Activated CD8-positive, alpha-beta memory T cell treated with anti-CD3 and anti-CD28 coated beads for 4 hours (primary cell): ENCODE measurements around the gene DNAJC22.
"Not testable (repeated sequence)": the region's sequence is repeated elsewhere in the genome, so short reads cannot be mapped to it uniquely, and the experiment has no call there.

ENCODE experiments used
- DNase-seq, 2 donors: peaks; one replicate each; pipeline ENCODE4 v3.0.0-alpha.2; 2020; ENCODE audit warnings: low read depth in 2 of 2

The DNAJC22 gene

GRCh38 chr12:49331380-49332222 lies 15.1 kb upstream of the DNAJC22 start:
- DNase-seq: no peak

- DNase-seq: no peak
Observed at GRCh38 chr12:49332441-49332861, 14.2 kb upstream of the DNAJC22 start.

GRCh38 chr12:49332891-49333371 lies 13.8 kb upstream of the DNAJC22 start:
- no peak for DNase-seq

- DNase-seq: not testable (repeated sequence)
Observed at GRCh38 chr12:49333778-49334177, 12.9 kb upstream of the DNAJC22 start.

GRCh38 chr12:49334226-49334625 lies 12.5 kb upstream of the DNAJC22 start:
- DNase-seq: no peak

DNA sequence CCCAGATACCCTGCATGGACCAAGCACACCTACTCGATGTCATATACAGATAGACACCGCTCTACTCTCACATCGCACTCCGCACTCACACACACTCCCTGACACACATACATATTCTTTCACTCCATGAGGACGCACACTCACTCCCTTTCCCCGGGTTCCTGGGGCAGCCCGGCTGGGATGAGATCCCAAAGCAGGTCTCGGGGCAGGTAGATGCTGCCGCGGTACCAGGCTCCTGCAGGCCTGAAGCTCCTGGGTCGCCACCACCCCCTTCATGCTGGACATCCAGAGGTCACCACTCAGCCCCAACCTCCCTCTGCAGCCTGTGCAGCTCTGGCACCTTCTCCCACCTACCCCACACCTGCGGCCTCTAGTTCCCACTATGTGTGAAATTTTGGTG lies 12.0 kb upstream of the DNAJC22 start:
- no peak for DNase-seq

- no peak for DNase-seq
Observed at GRCh38 chr12:49335118-49335954, 11.4 kb upstream of the DNAJC22 start.

- DNase-seq: no peak
Observed at GRCh38 chr12:49335955-49336644, 10.6 kb upstream of the DNAJC22 start.

- DNase-seq: peak; percentile 72 to 76
Observed at GRCh38 chr12:49336645-49337584, 9.8 kb upstream of the DNAJC22 start, which contains the start of gene C1QL4. Gene C1QL4, minus strand, starts transcription at chr12:49337188. Its CDS starts 711 bp downstream, at chr12:49336477.

DNA sequence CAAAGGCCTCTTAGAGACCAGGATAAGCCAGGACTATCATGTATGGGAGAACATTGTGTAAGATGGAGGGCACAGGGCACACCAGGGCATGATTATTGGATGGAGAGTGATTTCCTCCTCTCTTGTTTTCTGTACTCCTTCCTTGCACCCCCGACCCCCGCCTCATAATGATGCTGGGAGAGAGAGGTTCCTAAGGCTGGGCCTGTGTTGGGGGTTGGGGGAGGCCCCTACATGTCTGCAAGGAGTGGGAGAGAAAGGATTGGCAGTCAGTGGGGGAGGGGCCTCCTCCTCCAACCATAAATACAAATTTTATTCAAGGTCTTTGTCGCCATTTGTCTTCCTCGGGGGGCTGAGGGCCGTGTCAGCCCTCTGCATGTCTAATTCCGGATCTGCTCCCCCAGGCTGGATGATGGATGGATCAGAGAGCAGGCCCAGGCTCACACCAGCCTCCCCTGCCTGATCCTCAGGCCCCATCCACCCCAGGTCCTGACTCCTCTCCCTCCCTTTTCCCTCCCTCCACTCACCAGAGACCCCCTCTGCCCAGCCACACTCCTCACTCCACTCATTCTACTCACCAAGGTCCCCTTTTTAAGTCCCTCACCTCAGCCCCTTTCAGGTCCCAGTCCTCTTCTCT lies 7.7 kb upstream of the DNAJC22 start:
- DNase-seq: no peak

DNA sequence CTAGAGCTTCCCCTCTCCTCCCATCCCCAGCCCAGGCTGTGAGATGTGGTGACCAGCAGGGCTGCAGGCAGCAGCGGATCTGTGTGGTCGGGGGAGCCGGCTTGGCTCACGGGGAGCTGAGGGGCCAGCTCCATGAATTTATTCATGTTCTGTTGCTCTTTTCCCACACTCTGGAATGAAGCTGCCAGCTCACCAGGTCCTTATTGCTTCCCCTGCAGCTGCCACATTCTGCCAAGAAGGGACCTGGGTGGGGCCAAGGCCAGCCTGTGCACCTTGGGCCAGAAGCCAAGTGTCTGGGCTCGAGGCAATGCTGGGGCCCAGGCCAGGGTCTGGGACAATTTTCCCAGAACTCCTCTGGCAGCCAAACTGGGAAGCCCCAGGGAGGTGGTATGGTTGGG lies 7.2 kb upstream of the DNAJC22 start:
- DNase-seq: no peak

DNA sequence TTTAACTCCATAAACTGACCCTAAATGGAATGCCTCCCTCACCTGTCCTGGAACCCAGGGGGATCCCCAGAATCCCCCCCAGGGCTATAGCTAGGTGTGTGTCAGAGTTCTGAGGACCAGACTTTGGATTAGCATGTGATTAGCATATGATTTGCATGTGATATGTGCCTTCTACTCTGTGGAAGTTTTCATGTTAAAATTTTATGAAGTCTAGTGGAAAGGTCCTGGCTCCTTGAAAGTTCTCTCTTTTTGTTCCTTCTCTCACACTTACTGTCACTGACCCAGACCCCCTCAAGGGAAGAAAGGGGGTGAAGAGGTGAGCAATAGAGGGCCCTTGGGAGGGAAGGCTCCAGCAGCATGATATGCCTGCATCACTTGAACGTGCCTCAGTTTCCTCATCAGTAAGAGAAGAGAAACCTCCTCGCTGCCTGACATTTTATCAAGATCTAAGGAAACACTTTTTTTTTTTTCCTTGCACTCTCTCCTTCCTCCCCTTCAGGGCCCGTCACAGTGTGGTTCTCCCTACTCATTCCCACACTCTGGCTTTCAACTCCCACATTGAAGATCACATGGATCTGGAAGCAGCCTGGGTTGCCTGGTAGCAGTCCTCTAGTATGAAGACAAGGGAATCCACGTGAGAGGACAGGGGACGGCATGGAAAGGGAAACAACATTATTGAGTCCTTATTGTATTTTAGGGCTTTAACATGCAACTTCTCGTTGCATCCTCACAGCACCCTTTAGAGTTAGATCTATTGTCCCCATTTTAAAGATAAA lies 6.4 kb upstream of the DNAJC22 start:
- no peak for DNase-seq

DNA sequence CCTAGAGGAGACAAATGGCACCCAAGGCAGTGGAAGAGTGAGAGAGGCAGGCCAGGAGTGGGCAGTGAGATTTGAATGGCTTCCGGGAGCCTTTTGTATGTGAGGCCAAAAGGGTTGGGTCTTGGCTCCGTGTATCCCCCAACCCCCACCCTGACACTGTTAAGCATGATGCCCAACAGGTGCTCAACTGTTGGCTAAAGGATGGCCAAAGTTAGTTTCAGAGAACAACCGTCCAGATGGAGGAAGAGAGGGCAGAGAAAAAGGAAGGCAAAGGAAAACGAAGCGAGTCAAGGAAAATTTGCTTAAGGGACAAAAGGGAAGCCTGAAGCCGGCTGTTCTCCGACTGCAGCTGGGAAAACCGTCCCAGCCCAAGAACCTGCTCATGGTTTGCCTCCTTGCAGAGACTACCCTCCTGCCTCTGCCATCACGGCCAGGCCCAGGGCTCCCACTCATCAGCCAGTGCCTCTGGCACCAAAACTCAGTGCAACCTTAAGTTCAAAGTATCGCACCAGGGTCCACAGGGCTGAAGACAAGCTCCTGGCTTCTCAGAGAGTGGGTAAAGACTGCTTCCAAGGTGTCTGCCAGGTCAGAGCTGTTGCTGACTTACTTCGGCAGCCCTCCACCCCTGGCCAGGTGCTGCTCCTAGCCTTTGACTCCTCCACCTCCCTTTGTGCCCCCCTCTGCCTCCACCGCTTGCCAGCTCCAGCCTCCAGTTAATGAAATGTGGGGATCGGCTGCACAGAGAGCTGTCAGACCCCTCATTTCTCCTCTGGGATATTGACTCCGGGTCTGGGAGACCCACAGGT lies 5.5 kb upstream of the DNAJC22 start:
- DNase-seq: no peak

DNA sequence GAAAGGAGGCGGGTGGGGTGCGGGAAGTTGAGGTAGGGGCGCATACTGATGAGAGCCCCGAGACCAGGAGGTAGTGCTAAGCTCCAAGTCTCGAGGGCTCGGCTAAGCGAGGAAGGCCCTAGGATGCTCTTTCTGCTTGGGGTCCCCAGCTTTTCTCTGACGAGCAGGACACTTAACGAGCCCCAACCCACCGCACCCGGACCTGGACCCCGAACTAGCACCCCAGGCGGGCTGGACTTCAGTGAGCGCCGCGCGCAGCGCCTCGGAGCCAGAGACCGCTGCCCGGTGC lies 5.0 kb upstream of the DNAJC22 start:
- no peak for DNase-seq

DNA sequence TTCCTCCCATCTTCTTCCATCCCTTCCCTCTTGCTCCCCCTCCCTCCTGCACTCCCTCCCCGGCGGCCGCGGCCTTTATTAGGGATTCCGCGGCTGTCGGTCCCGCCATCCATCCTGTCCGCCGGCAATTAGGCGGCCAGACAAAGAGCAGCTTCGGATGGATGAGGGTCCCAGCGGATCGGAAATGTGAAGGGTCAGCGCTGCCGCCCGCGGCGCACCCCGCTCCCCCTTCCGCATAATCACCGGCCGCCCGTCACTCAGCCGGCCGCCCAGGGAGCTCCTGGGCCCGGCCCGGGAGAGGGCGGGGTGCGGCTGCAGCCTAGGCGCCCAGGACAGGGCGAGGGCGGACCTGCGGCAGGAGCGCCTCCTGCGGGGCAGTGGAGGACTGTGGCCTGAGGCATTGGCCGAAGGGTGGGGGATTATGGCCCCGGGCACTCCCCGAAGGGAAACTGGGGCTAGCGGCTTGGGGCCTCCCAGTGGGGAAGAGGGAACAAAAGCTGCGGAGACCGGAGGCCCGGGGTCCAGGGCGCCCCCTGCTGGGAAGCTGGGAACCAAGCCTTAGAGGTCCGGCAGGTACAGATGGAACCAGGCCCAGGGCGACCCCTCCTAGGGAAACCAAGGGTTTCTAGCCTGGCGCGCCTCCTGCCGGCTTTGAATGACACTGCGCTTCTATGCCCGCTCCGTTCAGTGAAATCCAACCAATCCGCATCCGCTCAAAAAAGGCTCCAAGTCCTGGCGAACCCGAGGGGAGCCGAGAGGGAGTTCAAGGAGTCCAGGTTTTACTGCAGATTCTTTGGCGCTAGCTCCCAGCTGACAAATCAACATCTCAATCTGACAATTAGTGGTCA lies 4.4 kb upstream of the DNAJC22 start:
- DNase-seq: peak; percentile 44

DNA sequence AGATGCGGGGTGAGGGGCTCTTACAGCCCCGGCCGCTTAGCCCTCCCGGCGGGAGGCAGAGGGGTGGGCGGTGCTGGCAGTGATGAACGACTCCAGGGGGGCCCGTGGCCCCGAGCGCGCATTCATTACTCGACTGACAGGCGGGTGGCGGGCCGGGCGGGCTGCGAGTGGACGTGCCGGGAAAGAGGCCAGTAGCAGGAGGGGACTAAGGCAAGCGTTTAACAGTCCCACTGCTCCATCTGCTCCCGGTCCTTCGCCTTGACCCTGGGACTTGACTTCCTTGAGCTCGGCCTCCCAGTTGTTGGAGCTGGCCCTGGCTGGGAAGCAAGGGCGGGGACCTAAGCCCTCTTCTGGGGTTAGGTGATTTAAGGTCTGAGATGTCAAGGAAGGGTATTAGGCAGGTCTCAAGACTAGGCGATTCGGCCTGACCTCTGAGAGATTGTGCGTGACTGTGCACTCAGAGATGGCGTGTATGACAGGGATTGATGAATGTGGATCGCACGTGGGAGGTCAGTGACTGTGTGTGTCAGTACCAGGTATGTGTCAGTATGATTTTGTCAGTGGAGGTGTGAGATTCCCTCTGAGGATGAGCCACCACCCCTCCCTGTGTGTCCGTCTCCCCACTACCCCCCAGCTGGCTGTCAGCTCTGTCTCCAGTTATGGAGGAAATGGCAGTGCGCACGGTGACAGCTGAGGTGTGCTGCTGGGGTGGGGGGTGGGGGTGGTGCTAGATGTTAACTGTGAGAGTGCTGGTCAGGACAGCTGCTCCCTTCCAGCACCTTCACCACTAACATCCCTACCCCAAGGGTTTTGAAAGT lies 3.6 kb upstream of the DNAJC22 start:
- DNase-seq: peak in 1 of 2 donors; percentile 43

- DNase-seq: no peak
Observed at GRCh38 chr12:49344486-49345050, 2.1 kb upstream of the DNAJC22 start.
